H9 (cell line): ENCODE measurements around the gene DNMT3B. TPM values are rescaled to one million over a fixed set of nuclear protein-coding genes. Genes with fewer than 3 reads are reported as not detected.

ENCODE experiments used
- DNase-seq: peaks from one replicate; pipeline ENCODE4 v3.0.0-alpha.2; 2017
- H2AFZ ChIP-seq: one replicate; pipeline ENCODE4 v1.6.1; 2013; ENCODE audit warnings: mild to moderate bottlenecking, low read length, control low read depth, moderate library complexity
- H2AK5ac ChIP-seq: 2 replicates; pipeline ENCODE4 v1.6.1; 2013; ENCODE audit warnings: low read length, control low read depth, mixed read lengths; ENCODE audit not compliant: insufficient read length
- H2BK120ac ChIP-seq: one replicate; pipeline ENCODE4 v1.6.1; 2013; ENCODE audit warnings: low read depth, mild to moderate bottlenecking, low read length, control low read depth, inconsistent platforms; ENCODE audit not compliant: poor library complexity, severe bottlenecking
- H2BK12ac ChIP-seq: 2 replicates; pipeline ENCODE4 v1.6.1; 2013; ENCODE audit warnings: low read length, control low read depth, mixed read lengths, low read depth; ENCODE audit not compliant: insufficient read length
- H2BK15ac ChIP-seq: 2 replicates; pipeline ENCODE4 v1.6.1; 2013; ENCODE audit warnings: low read depth, low read length, control low read depth
- H2BK20ac ChIP-seq: one replicate; pipeline ENCODE4 v1.6.1; 2013; ENCODE audit warnings: low read depth, mild to moderate bottlenecking, low read length, control low read depth, inconsistent platforms; ENCODE audit not compliant: poor library complexity, severe bottlenecking
- H2BK5ac ChIP-seq: 2 replicates; pipeline ENCODE4 v1.6.1; 2013; ENCODE audit warnings: low read length, control low read depth, mixed read lengths; ENCODE audit not compliant: insufficient read length
- H3K14ac ChIP-seq: 2 replicates; pipeline ENCODE4 v1.6.1; 2013; ENCODE audit warnings: low read length, control low read depth; ENCODE audit not compliant: insufficient read depth
- H3K18ac ChIP-seq: 2 replicates; pipeline ENCODE4 v1.6.1; 2013; ENCODE audit warnings: low read depth, mild to moderate bottlenecking, mixed read lengths, low read length, control low read depth; ENCODE audit not compliant: insufficient read length
- H3K23ac ChIP-seq: 2 replicates; pipeline ENCODE4 v1.6.1; 2013; ENCODE audit warnings: low read length, control low read depth, mixed read lengths, low read depth; ENCODE audit not compliant: insufficient read length
- H3K23me2 ChIP-seq: 2 replicates; pipeline ENCODE4 v1.6.1; 2013; ENCODE audit warnings: low read depth, mild to moderate bottlenecking, mixed read lengths, low read length, control low read depth; ENCODE audit not compliant: insufficient read length, poor library complexity, severe bottlenecking
- H3K27ac ChIP-seq: 2 replicates; pipeline ENCODE4 v1.5.1; 2013; ENCODE audit warnings: low read length, control low read depth, mixed read lengths, low read depth; ENCODE audit not compliant: insufficient read length
- H3K27me3 ChIP-seq: 2 replicates; pipeline ENCODE4 v1.6.1; 2013; ENCODE audit warnings: low read length, control low read depth, inconsistent platforms; ENCODE audit not compliant: insufficient read depth
- H3K4ac ChIP-seq: 2 replicates; pipeline ENCODE4 v1.6.1; 2013; ENCODE audit warnings: low read depth, mild to moderate bottlenecking, control low read depth, inconsistent platforms, low read length, moderate library complexity
- H3K4me1 ChIP-seq: 2 replicates; pipeline ENCODE4 v1.6.1; 2013; ENCODE audit warnings: low read length, control low read depth, inconsistent platforms; ENCODE audit not compliant: insufficient read depth
- H3K4me2 ChIP-seq: 2 replicates; pipeline ENCODE4 v1.6.1; 2013; ENCODE audit warnings: low read length, control low read depth, mixed read lengths; ENCODE audit not compliant: insufficient read length, insufficient read depth
- H3K56ac ChIP-seq: 2 replicates; pipeline ENCODE4 v1.6.1; 2013; ENCODE audit warnings: low read depth, mild to moderate bottlenecking, mixed read lengths, low read length, control low read depth; ENCODE audit not compliant: insufficient read length
- H3K79me1 ChIP-seq: 2 replicates; pipeline ENCODE4 v1.6.1; 2013; ENCODE audit warnings: low read depth, mild to moderate bottlenecking, moderate library complexity, low read length, control low read depth, inconsistent platforms; ENCODE audit not compliant: insufficient read depth, poor library complexity, severe bottlenecking
- H3K79me2 ChIP-seq: 2 replicates; pipeline ENCODE4 v1.6.1; 2013; ENCODE audit warnings: low read length, control low read depth, inconsistent platforms; ENCODE audit not compliant: insufficient read depth
- H3K9ac ChIP-seq: 2 replicates; pipeline ENCODE4 v1.6.1; 2013; ENCODE audit warnings: low read length, control low read depth, mixed read lengths; ENCODE audit not compliant: insufficient read length; ENCODE audit errors: extremely low read depth
- H3K9me3 ChIP-seq: one replicate; pipeline ENCODE4 v1.6.1; 2013; ENCODE audit warnings: low read depth, low read length, inconsistent platforms; ENCODE audit not compliant: control insufficient read depth
- H3T11ph ChIP-seq: one replicate; pipeline ENCODE4 v1.6.1; 2013; ENCODE audit warnings: mild to moderate bottlenecking, low read length, control low read depth, inconsistent platforms
- H4K20me1 ChIP-seq: one replicate; pipeline ENCODE4 v1.6.1; 2013; ENCODE audit not compliant: control insufficient read depth, insufficient read length, insufficient read depth
- H4K5ac ChIP-seq: 2 replicates; pipeline ENCODE4 v1.6.1; 2013; ENCODE audit warnings: low read depth, mild to moderate bottlenecking, mixed read lengths, low read length, control low read depth; ENCODE audit not compliant: insufficient read length
- H4K8ac ChIP-seq: replicated peaks from 2 replicates; pipeline ENCODE4 v1.6.1; 2013; ENCODE audit warnings: low read length, control low read depth, mixed read lengths, low read depth; ENCODE audit not compliant: insufficient read length
- H4K91ac ChIP-seq: 2 replicates; pipeline ENCODE4 v1.6.1; 2013; ENCODE audit warnings: low read depth, mild to moderate bottlenecking, moderate library complexity, mixed read lengths, low read length, control low read depth; ENCODE audit not compliant: insufficient read length
- H3K27ac Mint-ChIP-seq, 3 experiments: 2 replicates in 2 of 3; 3 replicates in 1 of 3; pipeline ENCODE4 v1.8.0; 2020 to 2021; ENCODE audit warnings: mixed read lengths in 3 of 3, mild to moderate bottlenecking in 1 of 3, moderate library complexity in 1 of 3
- H3K27me3 Mint-ChIP-seq: 2 replicates; pipeline ENCODE4 v1.8.0; 2021; ENCODE audit warnings: low read depth, mild to moderate bottlenecking, moderate library complexity, mixed read lengths
- H3K36me3 Mint-ChIP-seq, 3 experiments: 2 replicates in 2 of 3; 3 replicates in 1 of 3; pipeline ENCODE4 v1.8.0; 2020 to 2021; ENCODE audit warnings: low read depth in 3 of 3, mixed read lengths in 3 of 3; ENCODE audit not compliant: insufficient read depth in 1 of 3
- H3K4me1 Mint-ChIP-seq, 2 experiments: 2 replicates each; pipeline ENCODE4 v1.8.0; 2020; ENCODE audit warnings: mixed read lengths in 2 of 2
- H3K4me3 Mint-ChIP-seq, 2 experiments: 2 replicates in 1 of 2; 3 replicates in 1 of 2; pipeline ENCODE4 v1.8.0; 2020 to 2021; ENCODE audit warnings: mild to moderate bottlenecking in 2 of 2, mixed read lengths in 2 of 2, moderate library complexity in 1 of 2
- H3K9me3 Mint-ChIP-seq, 2 experiments: 2 replicates in 1 of 2; 3 replicates in 1 of 2; pipeline ENCODE4 v1.8.0; 2020; ENCODE audit warnings: mild to moderate bottlenecking in 2 of 2, mixed read lengths in 2 of 2, moderate library complexity in 1 of 2
- CTCF ChIP-seq: fragments of 200-600 bp; sonication (generic); conservative IDR thresholded peaks from 3 replicates; pipeline ENCODE4 v1.8.0; 2021; ENCODE audit warnings: antibody characterized with exemption, mild to moderate bottlenecking
- WGBS: extraction: QIAGEN DNeasy Blood & Tissue Kit; methylation state at CpG from one replicate; pipeline ENCODE4 v1.1.7; 2013; ENCODE audit warnings: missing lambda C conversion rate, low lambda C conversion rate, mixed read lengths; ENCODE audit not compliant: insufficient read length; ENCODE audit errors: extremely low coverage; 5-methylcytosine and 5-hydroxymethylcytosine counted together
- total RNA-seq: library from RNA; stranded (reverse); gene quantifications from 2 replicates; pipeline ENCODE4 v1.2.1, GENCODE V29; 2021

Gene DNMT3B
- total RNA-seq, 1 experiment from 2014 or later, result 980 TPM

- Histone ChIP-seq H4K8ac (no peak overlapping the region), H3K4me2 (peak overlapping the region; percentile 56), H3K79me2 (peaks cover 41% of the 10 kb centered on the region), H3K14ac (peak overlapping the region; percentile 93; the same call in 1 of the 2 replicates), H2AK5ac (no peak overlapping the region), H2AFZ (no peak overlapping the region), H3K4me1 (peaks cover 2% of the 10 kb centered on the region; the same call in 1 of the 2 replicates), H2BK20ac (no peak overlapping the region), H3K56ac (no peak overlapping the region), H2BK12ac (no peak overlapping the region), H2BK120ac (no peak overlapping the region), H3T11ph (no peak overlapping the region), H2BK15ac (no peak overlapping the region), H3K18ac (peak overlapping the region; percentile 55), H2BK5ac (no peak overlapping the region), H3K27me3 (no peaks in the 10 kb centered on the region), H4K91ac (no peak overlapping the region), H3K27ac (no peak overlapping the region), H3K9ac (peak overlapping the region; percentile 60), H3K4ac (no peak overlapping the region), H4K5ac (no peak overlapping the region), H3K79me1 (no peaks in the 10 kb centered on the region), H3K9me3 (no peaks in the 10 kb centered on the region), H4K20me1 (no peaks in the 10 kb centered on the region), H3K23ac (no peak overlapping the region), H3K23me2 (peaks cover 5% of the 10 kb centered on the region)
- Mint-ChIP-seq H3K4me1 (peaks cover 30 to 36% of the 10 kb centered on the region in 2 experiments), H3K36me3 (peaks cover 0 to under 1% (median 0%) of the 10 kb centered on the region in 3 experiments; a peak in 1 of 7 replicates), H3K27me3 (peaks cover 3% of the 10 kb centered on the region; the same call in 1 of the 2 replicates), H3K9me3 (no peaks in the 10 kb centered on the region; a peak in 1 of 5 replicates), H3K27ac (peak overlapping the region; percentile 82 to 98 (median 90)), H3K4me3 (peak overlapping the region; percentile 96)
- peak; percentile 92 for DNase-seq
- no peak for TF ChIP-seq CTCF
- WGBS, result no CpG with 5 or more reads among the region's 58 CpGs
These were observed 58.0 kb downstream of the DNMT3B start for GRCh38 chr20:32819992-32820697.
